GM18909 (cell line): ENCODE data around the gene ZNF474.

Experiments
- ATAC-seq: cut with Tn5 transposase; IDR thresholded peaks from one replicate; pipeline ENCODE4 v1.9.1; 2021; ENCODE audit warnings: mild to moderate bottlenecking; ENCODE audit not compliant: unreplicated experiment, poor library complexity

Gene ZNF474

DNA sequence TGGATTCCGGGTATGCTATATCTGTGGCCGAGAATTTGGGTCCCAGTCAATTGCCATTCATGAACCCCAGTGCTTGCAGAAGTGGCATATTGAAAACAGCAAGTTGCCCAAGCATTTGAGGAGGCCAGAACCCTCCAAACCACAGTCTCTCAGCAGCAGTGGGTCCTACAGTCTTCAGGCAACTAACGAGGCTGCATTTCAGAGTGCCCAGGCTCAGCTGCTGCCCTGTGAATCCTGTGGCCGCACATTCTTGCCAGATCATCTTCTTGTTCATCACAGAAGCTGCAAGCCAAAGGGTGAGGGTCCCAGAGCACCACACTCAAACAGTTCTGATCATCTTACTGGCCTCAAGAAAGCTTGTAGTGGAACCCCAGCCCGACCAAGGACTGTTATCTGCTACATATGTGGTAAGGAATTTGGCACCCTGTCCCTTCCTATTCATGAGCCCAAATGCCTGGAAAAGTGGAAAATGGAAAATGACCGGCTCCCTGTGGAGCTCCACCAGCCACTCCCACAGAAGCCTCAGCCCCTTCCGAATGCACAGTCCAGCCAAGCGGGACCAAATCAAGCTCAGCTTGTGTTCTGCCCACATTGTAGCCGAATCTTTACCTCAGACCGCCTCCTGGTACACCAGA is 23.0 kb downstream of the ZNF474 start:
- no peak for ATAC-seq

DNA sequence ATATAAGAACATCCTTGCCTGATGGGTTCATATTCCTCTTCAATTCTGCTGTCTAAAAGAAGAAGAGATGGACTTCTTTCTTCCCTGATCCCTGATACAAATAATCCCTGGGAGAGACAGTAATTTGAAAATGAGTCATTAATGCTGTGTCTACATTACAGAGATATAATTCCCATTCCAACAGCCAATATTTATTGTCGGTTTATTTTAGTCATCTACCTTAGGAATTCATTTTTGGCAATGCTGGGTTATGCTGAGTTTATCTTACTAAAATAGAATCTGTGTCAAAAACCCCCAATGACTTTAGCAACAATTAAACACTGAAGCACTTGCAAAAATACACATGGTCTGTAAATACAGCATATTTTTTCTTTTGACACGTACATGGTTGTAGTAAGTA is 23.9 kb downstream of the ZNF474 start:
- no peak for ATAC-seq

DNA sequence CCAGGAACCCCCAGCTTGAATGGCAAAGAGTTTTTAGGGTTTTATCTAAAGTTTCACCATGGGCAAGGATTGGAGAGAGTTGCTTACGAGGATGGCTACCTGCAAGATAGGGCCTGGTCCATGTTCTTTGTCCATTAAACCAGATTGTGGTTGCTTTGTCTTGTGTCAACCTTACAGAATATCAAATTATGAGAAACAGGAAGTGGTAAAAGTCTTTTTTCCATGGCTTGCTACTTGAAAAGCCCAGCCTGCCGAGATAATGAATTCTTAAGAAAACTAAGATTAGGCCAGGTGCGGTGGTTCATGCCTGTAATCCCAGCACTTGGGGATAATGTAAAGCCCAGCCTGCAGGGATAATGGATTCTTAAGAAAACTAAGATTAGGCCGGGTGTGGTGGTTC is 24.4 kb downstream of the ZNF474 start:
- no peak for ATAC-seq

DNA sequence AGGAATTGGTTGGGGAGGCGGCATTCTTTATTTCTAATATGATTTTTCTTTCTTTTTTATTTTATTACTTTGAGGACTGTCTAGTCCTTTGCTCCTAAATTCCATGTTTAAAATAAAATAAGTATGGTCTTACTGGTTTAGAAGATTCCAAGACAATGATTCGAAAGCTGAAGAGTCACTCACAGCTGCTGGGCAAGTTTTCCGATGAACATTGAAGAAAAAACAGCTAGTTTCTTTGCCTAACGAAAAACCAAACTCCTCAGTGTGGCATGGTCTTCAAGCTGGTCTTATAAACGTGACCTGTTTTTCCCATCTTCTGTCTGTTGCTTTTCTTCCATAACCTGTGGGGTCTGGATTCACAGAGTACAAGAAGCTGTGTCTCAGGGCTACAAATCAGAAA is 25.1 kb downstream of the ZNF474 start:
- ATAC-seq = no peak

DNA sequence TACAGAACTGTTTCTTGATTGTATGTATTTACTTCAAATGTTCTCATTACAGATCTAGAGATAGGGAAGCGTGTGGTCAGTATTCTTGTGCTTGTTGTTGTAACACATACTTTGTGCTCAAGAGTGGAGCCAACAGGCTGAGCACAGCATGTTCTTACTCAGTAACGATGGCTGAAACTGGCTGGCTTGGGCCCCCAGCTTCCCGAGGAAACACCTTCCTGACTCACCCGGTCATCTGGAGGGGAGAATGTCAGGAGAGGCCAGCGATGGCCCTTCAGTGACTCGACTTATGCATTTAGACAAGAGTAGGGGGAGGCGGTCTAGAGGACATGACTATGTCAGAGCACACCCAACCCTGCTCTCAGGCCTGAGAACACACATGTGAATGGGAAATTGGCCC is 25.6 kb downstream of the ZNF474 start:
- no peak for ATAC-seq

DNA sequence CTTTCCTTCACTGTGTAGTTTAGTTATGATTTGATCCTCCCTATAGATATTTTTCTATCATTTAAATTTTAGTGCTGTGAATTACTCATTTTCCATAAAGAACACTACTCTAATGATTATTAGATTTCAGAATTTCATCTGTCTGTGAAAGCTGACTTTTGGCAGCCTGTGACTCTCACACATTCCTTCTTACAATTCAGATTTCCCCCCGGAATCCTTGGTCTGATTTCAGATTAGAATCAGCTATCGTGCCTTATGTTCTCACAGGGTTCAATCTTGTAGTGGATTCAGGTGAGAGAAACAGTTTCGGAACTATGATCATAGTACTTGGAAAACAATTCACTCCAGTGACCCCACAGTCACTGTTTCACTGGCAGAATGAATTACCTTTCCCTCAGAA is 26.2 kb downstream of the ZNF474 start:
- ATAC-seq = no peak

DNA sequence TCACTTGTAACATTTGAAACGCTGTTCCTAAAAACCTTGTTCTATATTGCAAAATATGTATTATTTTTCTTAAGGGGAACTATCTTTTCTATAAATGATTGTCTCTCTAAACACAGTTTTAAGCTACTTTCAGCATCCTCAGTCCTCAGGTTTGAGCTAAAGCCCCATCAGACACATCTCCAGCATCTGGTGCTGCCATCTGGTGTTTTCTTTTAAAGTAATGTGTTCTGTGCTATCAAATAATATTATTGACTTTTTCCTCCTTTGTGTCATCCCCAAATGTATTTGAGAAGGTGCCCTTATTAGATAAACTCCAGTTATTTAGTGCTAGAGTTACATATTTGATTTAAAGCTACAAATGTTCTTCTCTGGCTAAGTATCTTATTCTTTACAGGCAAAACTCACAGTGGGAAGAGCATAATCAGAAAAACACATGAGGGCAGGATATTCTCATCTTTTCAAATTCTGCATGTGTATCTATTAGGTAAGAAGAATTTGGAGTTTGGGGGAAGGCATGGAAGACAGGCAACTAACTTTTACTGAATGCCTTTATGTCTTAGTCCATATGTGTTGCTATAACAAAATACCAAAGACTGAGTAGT is 27.5 kb downstream of the ZNF474 start:
- no peak for ATAC-seq

DNA sequence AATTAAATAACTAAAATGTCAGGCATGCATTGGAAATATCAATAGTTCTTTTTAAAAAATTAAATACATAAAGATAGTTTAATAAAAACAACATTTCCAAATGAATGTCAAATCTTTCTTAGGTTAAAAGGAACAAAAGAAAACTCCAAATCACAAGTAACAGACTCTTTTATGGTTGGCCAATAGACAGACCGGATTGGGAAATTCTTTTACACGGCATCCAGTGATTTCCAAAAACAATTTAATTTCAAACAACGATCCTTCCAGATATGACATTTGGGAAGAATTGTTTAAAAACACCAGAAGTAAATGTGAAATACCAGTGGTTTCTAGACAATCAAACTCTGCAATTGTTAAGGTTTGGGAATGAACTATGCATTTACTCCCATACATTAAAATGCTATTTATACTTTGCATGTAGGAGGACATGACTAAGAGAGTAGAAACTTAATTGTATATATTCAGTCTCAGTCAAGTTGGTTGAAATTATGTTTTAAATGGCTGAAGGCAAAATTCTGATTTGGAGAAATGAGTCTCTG is 32.8 kb downstream of the ZNF474 start:
- ATAC-seq = no peak

DNA sequence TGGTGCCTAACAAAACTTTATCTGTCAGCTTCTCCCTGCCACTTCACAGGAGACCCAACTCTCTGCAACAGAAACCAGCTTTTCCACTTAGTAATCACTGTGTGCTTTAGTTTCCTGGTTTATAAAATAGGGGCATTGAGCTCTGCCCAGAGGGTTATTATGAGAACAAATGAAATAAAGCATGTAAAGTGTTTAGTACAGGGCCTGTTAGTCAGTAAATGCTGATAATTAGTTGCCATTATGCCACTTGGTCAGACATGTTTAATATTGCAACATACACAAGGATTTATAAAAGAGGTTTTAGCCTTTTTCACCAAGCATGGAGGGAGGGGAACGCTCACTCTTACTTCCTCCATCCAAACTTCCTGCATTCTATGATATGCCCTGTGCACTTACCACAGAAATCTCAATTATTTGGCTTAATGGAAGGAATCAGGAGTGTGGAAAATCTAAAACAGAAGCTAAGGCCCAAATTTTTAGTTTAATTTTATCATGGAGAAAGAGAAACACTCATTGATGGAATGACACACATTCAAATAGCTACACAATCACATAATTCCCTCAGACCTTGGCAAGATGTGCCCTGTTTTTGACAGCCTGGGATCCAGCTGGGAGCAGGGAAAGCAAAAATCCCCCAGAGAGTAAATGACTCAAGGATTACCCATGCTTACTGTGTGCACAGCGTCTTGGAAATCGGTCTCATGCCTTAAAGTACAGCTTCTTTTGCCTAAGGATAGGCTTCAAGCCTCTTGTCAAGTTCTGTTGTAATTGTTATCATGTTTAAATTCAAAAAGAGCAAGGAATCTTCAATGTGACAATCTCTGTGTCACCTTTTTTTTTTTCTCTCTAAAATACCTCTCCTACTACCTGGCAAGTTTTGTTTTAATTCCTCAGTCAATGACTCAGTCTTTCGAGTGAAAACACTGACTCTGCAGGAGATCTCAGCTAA is 34.0 kb downstream of the ZNF474 start:
- no peak for ATAC-seq

DNA sequence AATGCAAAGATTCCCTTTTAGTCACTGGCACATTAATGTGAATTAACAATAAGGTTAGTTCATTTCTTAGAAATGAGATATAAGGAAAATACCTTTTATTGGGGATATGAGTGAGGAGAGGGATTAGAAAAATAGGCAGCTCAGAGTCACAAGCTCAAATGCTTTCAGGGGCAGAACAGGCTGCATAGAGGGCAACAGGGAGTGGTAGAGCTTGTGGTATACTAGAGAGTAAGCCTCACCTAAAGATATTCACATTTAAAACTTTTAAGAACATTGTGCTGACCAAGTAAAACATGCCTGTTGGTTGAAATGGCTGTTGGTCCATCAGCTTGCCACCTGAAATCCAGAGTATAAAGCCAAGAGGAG is 34.7 kb downstream of the ZNF474 start:
- no peak for ATAC-seq

DNA sequence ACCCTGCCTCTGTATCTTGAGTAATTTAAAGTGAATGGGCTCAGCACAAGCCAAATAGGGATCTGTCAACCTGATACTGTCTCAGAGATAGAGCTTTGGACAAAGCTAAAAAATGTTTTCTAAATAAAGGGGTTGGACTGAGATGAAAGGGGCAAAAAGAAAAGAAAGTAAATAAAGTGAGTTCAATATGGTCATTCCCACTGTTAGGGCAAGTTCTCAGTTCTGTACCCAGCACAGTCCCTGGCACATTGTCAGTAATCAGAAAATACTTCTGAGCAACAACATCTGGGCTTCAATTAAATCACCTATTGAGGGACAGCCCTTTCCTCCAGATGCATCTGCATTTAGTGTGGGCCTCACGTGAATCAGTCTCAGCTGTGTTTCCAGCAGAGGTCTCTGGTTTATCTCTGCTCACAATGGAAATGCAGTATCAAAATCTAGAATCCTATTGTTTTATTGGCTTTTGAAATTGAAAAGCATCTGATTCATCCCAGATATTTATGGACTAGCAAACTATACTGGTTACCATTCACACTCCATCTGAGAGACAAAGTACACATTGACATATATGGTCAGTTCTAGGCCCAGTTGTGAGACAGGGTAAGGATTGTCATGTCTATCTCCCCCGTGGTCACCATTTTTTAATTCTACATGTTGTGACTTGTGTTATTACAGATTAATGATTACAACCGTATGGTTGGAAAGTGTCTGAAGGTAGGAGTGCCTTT is 35.6 kb downstream of the ZNF474 start:
- no peak for ATAC-seq

DNA sequence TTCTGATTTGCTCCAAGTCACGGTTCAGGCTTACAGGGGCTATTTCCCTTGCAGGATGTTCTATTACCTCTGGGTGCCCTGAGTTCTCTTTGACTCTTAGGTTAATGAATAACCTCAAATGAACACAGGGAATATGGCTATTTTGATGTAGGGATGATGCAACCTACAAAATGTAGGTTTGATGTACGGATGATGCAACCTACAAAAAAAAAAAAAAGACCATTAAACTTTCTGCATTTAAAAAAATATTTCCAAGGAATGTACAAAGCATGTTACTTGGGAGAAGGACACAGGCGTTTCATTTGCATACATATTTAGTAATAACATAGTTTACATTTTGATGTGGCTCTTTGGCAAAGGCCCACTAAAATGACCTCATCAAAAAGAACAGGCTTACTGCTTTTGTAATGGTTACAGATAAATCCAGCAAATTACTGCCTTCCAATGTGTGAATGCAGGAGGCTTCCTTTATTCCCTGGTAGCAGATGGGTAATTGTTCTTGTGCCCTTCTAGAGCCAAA is 36.3 kb downstream of the ZNF474 start:
- no peak for ATAC-seq

DNA sequence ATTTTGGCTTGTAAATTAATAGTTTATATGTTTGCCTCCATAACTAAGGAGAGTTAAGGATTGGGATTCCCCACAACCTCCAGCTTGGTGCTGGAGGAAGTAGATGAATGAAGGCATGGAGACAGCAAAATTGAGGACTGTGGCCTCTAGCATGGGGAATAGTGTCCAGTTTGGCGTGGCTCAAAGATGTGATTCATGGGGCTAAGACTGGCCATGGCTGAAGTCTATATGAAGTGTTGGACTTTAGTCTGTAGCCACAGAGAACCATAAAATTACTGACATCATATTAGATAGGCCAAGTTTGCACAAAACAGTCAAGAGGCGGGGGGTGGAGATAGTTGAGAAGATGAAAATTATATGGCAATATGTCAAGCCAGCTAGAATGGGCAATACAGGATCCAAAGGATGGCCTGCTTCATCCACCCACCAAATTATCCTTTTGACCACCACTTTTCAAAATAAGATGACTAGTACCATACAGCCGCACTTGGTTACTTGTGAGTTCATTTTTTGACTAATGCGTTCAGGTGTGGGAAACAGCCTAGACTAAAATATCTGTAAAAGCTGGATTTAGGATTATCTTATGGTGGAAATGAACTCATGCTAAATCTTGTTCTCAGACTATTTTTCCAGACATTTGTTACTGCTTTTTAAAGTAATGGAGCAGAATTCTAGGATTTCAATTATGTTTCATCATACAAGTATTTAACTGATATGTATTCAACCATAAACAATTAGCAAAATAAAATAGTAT is 40.2 kb downstream of the ZNF474 start:
- no peak for ATAC-seq

DNA sequence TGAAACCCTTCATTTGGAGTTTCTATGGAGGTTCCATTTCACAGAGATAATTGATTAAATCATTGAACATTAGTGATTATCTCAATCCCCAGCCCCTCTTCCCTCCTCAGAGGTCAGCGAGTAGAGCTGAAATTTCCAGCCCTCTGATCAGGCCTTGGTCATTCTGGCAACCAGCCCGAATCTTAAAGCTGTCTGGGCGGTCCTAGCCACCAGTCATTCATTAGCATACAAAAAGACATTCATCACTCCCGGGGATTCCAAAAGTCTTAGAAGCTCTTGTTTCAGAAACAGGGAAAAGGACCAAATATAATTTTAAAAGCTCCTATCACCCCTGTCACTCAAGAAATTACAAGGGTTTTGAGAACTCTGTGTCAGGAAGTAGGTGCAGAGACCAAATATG is 41.3 kb downstream of the ZNF474 start:
- ATAC-seq = no peak

DNA sequence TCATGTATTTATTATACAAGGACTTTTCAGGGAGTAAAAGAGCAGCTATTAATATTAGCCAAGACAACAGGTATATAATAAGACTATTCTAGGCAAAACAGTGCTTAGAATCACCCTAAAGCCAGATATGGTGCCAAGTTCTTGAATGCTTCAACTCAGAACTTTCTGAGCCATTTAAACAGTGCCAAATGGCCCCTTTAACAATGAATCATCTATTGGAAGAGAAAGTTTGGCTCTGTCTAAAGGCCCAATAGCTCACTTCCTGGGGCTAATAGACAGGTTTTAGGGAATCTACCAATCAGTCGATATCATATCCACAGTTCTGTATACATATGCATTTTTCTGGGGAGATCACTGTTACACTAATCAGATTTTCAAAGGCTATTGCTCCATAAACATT is 42.9 kb downstream of the ZNF474 start:
- no peak for ATAC-seq

DNA sequence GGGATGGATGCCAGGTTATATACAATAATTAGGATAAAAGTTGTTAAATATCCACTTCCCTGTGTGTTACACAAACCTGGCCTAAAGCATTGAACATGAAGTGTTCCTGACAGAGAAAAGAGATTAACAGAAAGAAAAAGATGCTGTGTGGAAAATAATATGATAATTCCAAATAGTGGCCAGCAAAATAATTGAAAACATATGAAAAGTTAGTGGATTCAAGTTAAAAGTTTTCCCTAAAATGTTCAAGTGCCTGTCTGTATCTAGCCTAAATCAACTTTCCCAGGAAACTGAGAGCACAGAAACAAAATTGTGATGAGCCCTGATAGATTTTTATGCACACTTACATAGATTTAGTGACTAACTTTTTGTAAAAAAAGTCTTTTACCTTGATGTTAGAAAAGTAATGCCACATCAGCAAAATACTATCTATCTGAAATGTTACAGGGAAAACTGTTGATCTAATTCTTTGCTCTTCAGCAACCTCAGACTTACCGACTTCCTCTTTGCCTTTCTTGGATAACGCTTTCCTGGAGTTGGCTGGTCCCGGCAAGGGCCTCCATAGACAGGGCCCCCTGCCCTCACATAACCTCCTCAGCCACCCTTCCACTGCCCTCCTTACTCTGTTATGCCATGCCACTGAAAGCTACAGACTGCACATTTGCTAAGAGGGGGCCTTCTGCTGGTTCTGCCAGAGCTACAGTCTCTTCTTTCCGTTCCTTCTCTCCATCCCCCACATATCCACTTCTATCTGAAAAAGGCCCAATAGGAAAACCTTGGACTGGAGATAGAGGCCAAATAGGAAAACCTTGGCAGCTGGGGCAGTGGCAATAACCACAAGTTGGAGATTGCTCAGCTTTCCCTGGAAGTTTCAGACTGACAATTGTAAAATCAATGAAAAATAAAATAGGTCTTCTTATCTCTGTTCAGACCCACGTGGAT is 44.4 kb downstream of the ZNF474 start:
- ATAC-seq = no peak

DNA sequence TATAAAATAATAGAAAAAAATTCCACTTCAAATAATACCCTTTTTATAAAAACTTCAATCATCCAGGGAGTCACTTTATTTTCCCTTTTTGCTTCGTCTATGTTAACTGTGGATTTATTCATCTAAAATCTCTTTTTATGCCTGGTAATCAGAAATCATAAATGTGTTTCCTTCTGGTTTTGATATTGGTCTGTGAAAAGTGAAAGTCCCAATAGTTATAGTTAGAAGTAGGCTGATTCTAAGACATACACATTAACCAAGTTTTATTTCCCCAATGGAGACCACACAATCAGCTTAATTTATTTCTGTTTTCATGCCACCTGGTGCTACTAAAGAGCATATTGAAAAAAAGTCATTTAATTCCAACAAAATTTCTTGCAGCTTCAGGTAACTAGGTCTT is 45.7 kb downstream of the ZNF474 start:
- no peak for ATAC-seq

DNA sequence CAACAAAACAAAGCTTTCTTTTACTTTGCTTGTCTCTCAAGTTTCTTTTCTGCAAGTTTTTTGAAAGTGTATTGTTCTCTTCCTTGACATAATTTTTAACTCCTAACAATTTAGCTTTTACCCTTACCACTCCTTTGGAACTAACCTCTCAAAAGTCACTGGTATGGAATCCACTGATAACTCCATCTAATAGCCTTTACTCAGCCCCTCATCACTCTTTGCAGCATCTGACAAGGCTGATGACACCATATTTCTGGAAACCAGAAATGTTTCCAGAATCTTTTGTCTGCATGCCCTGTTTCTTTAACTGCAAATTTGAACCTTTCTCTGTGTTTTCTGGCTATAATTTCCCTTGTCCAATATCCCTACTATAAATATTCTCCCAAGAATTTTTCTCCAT is 46.5 kb downstream of the ZNF474 start:
- no peak for ATAC-seq

DNA sequence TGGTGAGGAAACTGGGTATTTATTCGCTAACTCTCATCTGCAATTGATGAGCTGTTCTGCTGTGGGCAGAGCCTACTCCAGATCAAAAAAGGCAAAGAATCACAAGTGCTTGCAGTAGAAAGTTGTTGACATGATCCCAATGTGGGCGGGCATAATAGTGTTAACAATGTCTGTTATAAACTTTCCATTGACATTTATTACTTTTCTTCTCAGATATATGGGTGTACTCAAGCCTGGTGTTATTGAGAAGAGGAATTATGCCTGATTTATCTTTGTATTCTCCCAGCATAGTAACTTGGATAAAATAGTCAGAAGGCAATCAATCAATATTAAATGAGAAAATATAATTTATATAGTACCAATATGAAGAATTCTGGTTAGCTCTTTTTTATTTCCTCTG is 47.8 kb downstream of the ZNF474 start:
- no peak for ATAC-seq
